Panc1 (cell line): ENCODE results near the gene SLC44A1. TPM values are rescaled to one million over a fixed set of nuclear protein-coding genes. Genes with fewer than 3 reads are reported as not detected.
"Not testable (repeated sequence)": the region's sequence is repeated elsewhere in the genome, so short reads cannot be mapped to it uniquely, and the experiment has no call there.

Experiments
- ATAC-seq: fragments of 200-7000 bp; cut with Tn5 transposase; 2 replicates; pipeline ENCODE4 v1.9.1; 2020; ENCODE audit warnings: mild to moderate bottlenecking, moderate library complexity
- BruUV-seq: library from RNA; stranded (reverse); fragments of 400-500 nt; replicated peaks from 2 replicates; lab custom pipeline; 2021; lab: Mats Ljungman, UMichigan
- CTCF ChIA-PET: fragments of 300-600 bp; sonication (Branson Sonifier 250); formaldehyde crosslinking; loops from one replicate; lab custom pipeline; 2022; ENCODE audit warnings: antibody characterized with exemption; lab: Charles Lee
- POLR2A ChIA-PET: fragments of 300-600 bp; sonication (Branson Sonifier 250); formaldehyde crosslinking; loops from one replicate; lab custom pipeline; 2022; ENCODE audit warnings: antibody characterized with exemption; lab: Charles Lee
- DNase-seq: peaks from one replicate; pipeline ENCODE4 v3.0.0-alpha.2; 2010; ENCODE audit warnings: low read depth, low spot score
- H3K27ac ChIP-seq: 2 replicates; pipeline ENCODE4 v1.5.1; 2011; ENCODE audit warnings: mild to moderate bottlenecking, low read length, inconsistent platforms
- H3K27me3 ChIP-seq: fragments of 200-500 bp; sonication (Bioruptor generic); 2 replicates; pipeline ENCODE4 v1.6.0; 2014; ENCODE audit warnings: low read length, inconsistent platforms; ENCODE audit not compliant: control insufficient read depth, insufficient read depth
- H3K36me3 ChIP-seq: fragments of 200-500 bp; sonication (Bioruptor generic); 2 replicates; pipeline ENCODE4 v1.5.1; 2014; ENCODE audit warnings: inconsistent platforms, mild to moderate bottlenecking, low read length, moderate library complexity; ENCODE audit not compliant: control insufficient read depth, insufficient read depth
- H3K4me1 ChIP-seq: 2 replicates; pipeline ENCODE4 v1.5.1; 2011; ENCODE audit warnings: inconsistent platforms, mild to moderate bottlenecking, low read length, moderate library complexity; ENCODE audit not compliant: control insufficient read depth, insufficient read depth
- H3K4me3 ChIP-seq, 2 experiments: 2 replicates each; pipeline ENCODE4 v1.5.1; 2011 to 2012; ENCODE audit warnings: low read depth in 2 of 2, low read length in 2 of 2, mild to moderate bottlenecking in 2 of 2, inconsistent platforms in 1 of 2, moderate library complexity in 1 of 2
- H3K9me3 ChIP-seq: fragments of 200-500 bp; sonication (Bioruptor generic); 2 replicates; pipeline ENCODE4 v1.5.1; 2014; ENCODE audit warnings: low read depth, mild to moderate bottlenecking, inconsistent platforms, low read length, moderate library complexity; ENCODE audit not compliant: control insufficient read depth, insufficient read depth
- POLR2AphosphoS5 ChIP-seq: IDR thresholded peaks from 2 replicates; pipeline ENCODE4 v1.6.1; 2012; ENCODE audit warnings: mild to moderate bottlenecking, low read depth, low read length, moderate library complexity
- REST ChIP-seq, 2 experiments: IDR thresholded peaks; 2 replicates each; pipeline ENCODE4 v1.6.1; 2011 to 2012; ENCODE audit warnings: low read depth in 2 of 2, control low read depth in 1 of 2, low read length in 1 of 2, mild to moderate bottlenecking in 1 of 2, moderate library complexity in 1 of 2; ENCODE audit not compliant: insufficient read depth in 1 of 2
- SIN3A ChIP-seq: IDR thresholded peaks from 2 replicates; pipeline ENCODE4 v1.6.1; 2012; ENCODE audit warnings: low read depth, mild to moderate bottlenecking, low read length, moderate library complexity, borderline replicate concordance; ENCODE audit not compliant: insufficient read depth
- TCF7L2 ChIP-seq: IDR thresholded peaks from 2 replicates; pipeline ENCODE4 v1.6.1; 2011; ENCODE audit warnings: mild to moderate bottlenecking, low read depth, low read length, inconsistent platforms
- in situ Hi-C: cut with HindIII; loops from 2 replicates; pipeline ENCODE4 v1.10.0; 2016; ENCODE audit warnings: low sequenced_read_pairs, low pct_unique_long_range_greater_than_20kb
- intact Hi-C: fragments of 100-400 bp; cut with micrococcal nuclease; formaldehyde crosslinking; loops from one replicate; pipeline ENCODE4 v1.10.0; 2022; ENCODE audit not compliant: unreplicated experiment
- total RNA-seq: library from RNA; stranded (reverse); gene quantifications from one replicate; pipeline ENCODE4 v1.2.1, GENCODE V29; 2021; ENCODE audit not compliant: unreplicated experiment
- TF ChIP-seq, protein P1 (sequence below): fragments of 450-650 bp; IDR thresholded peaks from 2 replicates; pipeline ENCODE4 v1.5.1; 2017; ENCODE audit warnings: mild to moderate bottlenecking

The SLC44A1 gene
- total RNA-seq, 1 experiment from 2014 or later, result 8.7 TPM

DNA sequence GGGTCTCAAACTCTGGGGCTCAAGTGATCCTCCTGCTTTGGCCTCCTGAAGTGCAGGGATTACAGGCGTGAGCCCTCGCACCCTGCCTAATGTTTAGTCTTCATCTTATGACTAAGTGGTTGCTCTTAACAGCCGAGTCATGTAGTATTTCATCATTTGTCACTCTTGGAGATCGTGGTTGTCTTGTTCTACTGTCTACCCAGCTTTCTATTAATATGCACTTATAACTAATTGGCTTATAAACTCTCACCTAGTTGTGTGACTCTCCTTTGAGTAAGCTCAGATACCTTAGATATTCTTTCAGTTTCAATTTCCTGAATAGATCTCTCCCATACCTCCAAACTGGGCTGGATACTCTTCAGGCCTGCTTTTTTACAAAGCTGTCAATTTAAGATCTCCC lies 19.9 kb downstream of the SLC44A1 start:
- H3K36me3 ChIP-seq, result no peaks in the 10 kb centered on the region
- no peak overlapping the region for H3K4me3 ChIP-seq
- ATAC-seq, result no peak
- TF ChIP-seq, protein P1, sequence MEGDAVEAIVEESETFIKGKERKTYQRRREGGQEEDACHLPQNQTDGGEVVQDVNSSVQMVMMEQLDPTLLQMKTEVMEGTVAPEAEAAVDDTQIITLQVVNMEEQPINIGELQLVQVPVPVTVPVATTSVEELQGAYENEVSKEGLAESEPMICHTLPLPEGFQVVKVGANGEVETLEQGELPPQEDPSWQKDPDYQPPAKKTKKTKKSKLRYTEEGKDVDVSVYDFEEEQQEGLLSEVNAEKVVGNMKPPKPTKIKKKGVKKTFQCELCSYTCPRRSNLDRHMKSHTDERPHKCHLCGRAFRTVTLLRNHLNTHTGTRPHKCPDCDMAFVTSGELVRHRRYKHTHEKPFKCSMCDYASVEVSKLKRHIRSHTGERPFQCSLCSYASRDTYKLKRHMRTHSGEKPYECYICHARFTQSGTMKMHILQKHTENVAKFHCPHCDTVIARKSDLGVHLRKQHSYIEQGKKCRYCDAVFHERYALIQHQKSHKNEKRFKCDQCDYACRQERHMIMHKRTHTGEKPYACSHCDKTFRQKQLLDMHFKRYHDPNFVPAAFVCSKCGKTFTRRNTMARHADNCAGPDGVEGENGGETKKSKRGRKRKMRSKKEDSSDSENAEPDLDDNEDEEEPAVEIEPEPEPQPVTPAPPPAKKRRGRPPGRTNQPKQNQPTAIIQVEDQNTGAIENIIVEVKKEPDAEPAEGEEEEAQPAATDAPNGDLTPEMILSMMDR, result no peak
- TF ChIP-seq REST (IDR thresholded peaks at IDR 0.05; ENCODE audit: insufficient read depth in 1 of 2, low read depth in 2 of 2, low read length in 1 of 2) (no peak), TCF7L2 (no peak), POLR2AphosphoS5 (no peak), SIN3A (no peak)
- H3K27ac ChIP-seq, result no peak overlapping the region
- no peaks in the 10 kb centered on the region for H3K4me1 ChIP-seq
- intact Hi-C loops, result no loop called here
- no peaks in the 10 kb centered on the region for H3K27me3 ChIP-seq
- H3K9me3 ChIP-seq, result no peaks in the 10 kb centered on the region
- no TSS peak for BruUV-seq
- in situ Hi-C loops, result no loop called here
- DNase-seq, result no peak
- POLR2A ChIA-PET, result interaction anchor here (0.7 kb wide), 1 partner anchor 93 kb away, joined by 3 read pairs; no protein-coding TSS in a partner anchor
- CTCF ChIA-PET, result interaction anchor here (0.7 kb wide), 1 partner anchor 110 kb away, joined by 4 read pairs; no protein-coding TSS in a partner anchor

GRCh38 chr9:105268254-105268653 lies 23.8 kb downstream of the SLC44A1 start:
- H3K36me3 ChIP-seq, DNase-seq, POLR2A ChIA-PET, CTCF ChIA-PET, H3K27ac ChIP-seq, H3K4me3 ChIP-seq, BruUV-seq, intact Hi-C loops, ATAC-seq, H3K4me1 ChIP-seq, H3K27me3 ChIP-seq, H3K9me3 ChIP-seq, in situ Hi-C loops: not testable (repeated sequence)

GRCh38 chr9:105269593-105269992 lies 25.1 kb downstream of the SLC44A1 start:
- intact Hi-C loops (no loop called here), in situ Hi-C loops (no loop called here)
- DNase-seq (no peak), ATAC-seq (no peak)
- Histone ChIP-seq H3K36me3 (no peaks in the 10 kb centered on the region), H3K4me3 (no peak overlapping the region), H3K27ac (no peak overlapping the region), H3K27me3 (no peaks in the 10 kb centered on the region), H3K4me1 (no peaks in the 10 kb centered on the region), H3K9me3 (no peaks in the 10 kb centered on the region)
- POLR2A ChIA-PET, result no interaction called here
- no peak for TF ChIP-seq POLR2AphosphoS5
- TF ChIP-seq, protein P1, result no peak
- TF ChIP-seq REST (IDR thresholded peaks at IDR 0.05; ENCODE audit: insufficient read depth in 1 of 2, low read depth in 2 of 2, low read length in 1 of 2), result no peak
- TF ChIP-seq SIN3A, result no peak
- no peak for TF ChIP-seq TCF7L2
- CTCF ChIA-PET, result interaction anchor here (0.6 kb wide), 1 partner anchor 72 kb away, joined by 4 read pairs; no protein-coding TSS in a partner anchor
- BruUV-seq, result no TSS peak
